ENCODE data around the gene ZNF668. TPM values are rescaled to one million over a fixed set of nuclear protein-coding genes. Genes with fewer than 3 reads are reported as not detected.

Gene ZNF668
- total and polyA plus RNA-seq, 2 donors (not counting 1 experiment from before 2014, with no cell fraction given): 5.8 to 12.0 TPM

DNA sequence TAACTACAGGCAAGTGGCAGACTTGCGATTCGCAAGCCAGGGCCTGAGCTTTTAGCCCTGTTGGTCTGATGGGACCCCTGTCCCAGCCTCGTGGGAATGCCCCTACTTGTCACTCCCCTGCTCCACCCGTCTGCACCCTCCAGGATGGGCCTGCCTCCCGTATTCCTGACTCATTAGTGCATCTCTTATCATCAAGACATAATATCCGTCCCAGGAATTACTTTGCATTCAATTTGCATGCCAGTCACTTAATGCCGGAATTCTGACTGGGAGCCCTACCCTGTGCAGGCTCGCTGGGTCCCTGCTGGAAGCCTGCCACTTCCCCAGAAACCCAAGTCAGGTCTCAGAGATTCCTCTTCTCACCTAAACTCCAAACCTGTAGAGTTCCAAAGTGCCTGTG lies 11.4 kb upstream of the ZNF668 start:
- ATAC-seq (ENCODE audit: low read depth) (no peak), DNase-seq (no peak)
- WGBS (ENCODE audit: insufficient coverage): 93% methylated on average over 8 of the region's 8 CpGs
- no peak overlapping the region for H3K9ac ChIP-seq (ENCODE audit: low read length)
- Mint-ChIP-seq H3K9me3 (ENCODE audit: insufficient read depth) (no peaks in the 10 kb centered on the region), H3K4me1 (peaks cover 6% of the 10 kb centered on the region), H3K4me3 (no peak overlapping the region), H3K27ac (no peak overlapping the region), H3K27me3 (no peaks in the 10 kb centered on the region)
- ChIA-PET POLR2A (interaction anchor here (0.9 kb wide), 1 partner anchor 11 kb away, joined by 3 read pairs; the partner anchor contains the start of genes ZNF646 and ZNF668), CTCF (no interaction called here)
- H3K9me3 ChIP-seq (ENCODE audit: control extremely low read depth in 1 of 3, control insufficient read depth in 2 of 3, insufficient read depth in 1 of 3, low read length in 2 of 3): no peaks in the 10 kb centered on the region
- no peak overlapping the region for H3K4me3 ChIP-seq (ENCODE audit: control extremely low read depth in 1 of 5, extremely low read depth in 1 of 5, insufficient read depth in 1 of 5, low read depth in 2 of 5, low read length in 4 of 5)
- TF ChIP-seq, protein P1, sequence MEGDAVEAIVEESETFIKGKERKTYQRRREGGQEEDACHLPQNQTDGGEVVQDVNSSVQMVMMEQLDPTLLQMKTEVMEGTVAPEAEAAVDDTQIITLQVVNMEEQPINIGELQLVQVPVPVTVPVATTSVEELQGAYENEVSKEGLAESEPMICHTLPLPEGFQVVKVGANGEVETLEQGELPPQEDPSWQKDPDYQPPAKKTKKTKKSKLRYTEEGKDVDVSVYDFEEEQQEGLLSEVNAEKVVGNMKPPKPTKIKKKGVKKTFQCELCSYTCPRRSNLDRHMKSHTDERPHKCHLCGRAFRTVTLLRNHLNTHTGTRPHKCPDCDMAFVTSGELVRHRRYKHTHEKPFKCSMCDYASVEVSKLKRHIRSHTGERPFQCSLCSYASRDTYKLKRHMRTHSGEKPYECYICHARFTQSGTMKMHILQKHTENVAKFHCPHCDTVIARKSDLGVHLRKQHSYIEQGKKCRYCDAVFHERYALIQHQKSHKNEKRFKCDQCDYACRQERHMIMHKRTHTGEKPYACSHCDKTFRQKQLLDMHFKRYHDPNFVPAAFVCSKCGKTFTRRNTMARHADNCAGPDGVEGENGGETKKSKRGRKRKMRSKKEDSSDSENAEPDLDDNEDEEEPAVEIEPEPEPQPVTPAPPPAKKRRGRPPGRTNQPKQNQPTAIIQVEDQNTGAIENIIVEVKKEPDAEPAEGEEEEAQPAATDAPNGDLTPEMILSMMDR (IDR thresholded peaks at IDR 0.05): no peak
- no peak for TF ChIP-seq EZH2 (IDR thresholded peaks at IDR 0.05; ENCODE audit: borderline replicate concordance, insufficient read depth, low read depth, low read length, poor library complexity, severe bottlenecking)
- H4K20me1 ChIP-seq (ENCODE audit: control insufficient read depth, insufficient read depth, low read length, poor library complexity, severe bottlenecking): peaks cover 40% of the 10 kb centered on the region
- intact Hi-C loops (cut with micrococcal nuclease): no loop called here
- no peak overlapping the region for H2AFZ ChIP-seq (ENCODE audit: insufficient read depth, low read depth, low read length, poor library complexity, severe bottlenecking)
- H3K27me3 ChIP-seq (replicated peaks in 1 of 4; ENCODE audit: control extremely low read depth in 1 of 4, control insufficient read depth in 3 of 4, insufficient read depth in 4 of 4, low read length in 3 of 4): no peaks in the 10 kb centered on the region
- no peak overlapping the region for H3K27ac ChIP-seq (ENCODE audit: low read length in 2 of 2)
- peaks cover 0 to 4% of the 10 kb centered on the region in 2 donors for H3K4me1 ChIP-seq (ENCODE audit: control insufficient read depth in 2 of 2, insufficient read depth in 2 of 2, low read length in 2 of 2)
- H3K79me2 ChIP-seq (ENCODE audit: control insufficient read depth, insufficient read depth, low read length): peaks cover 39% of the 10 kb centered on the region
- no peak overlapping the region for H3K4me2 ChIP-seq (replicated peaks; ENCODE audit: low read depth, low read length, poor library complexity, severe bottlenecking)
- peaks cover 0 to 28% of the 10 kb centered on the region in 2 experiments for H3K36me3 ChIP-seq (replicated peaks in 1 of 2; ENCODE audit: control extremely low read depth in 1 of 2, control insufficient read depth in 1 of 2, extremely low read depth in 1 of 2, insufficient read depth in 2 of 2, low read length in 1 of 2)

DNA sequence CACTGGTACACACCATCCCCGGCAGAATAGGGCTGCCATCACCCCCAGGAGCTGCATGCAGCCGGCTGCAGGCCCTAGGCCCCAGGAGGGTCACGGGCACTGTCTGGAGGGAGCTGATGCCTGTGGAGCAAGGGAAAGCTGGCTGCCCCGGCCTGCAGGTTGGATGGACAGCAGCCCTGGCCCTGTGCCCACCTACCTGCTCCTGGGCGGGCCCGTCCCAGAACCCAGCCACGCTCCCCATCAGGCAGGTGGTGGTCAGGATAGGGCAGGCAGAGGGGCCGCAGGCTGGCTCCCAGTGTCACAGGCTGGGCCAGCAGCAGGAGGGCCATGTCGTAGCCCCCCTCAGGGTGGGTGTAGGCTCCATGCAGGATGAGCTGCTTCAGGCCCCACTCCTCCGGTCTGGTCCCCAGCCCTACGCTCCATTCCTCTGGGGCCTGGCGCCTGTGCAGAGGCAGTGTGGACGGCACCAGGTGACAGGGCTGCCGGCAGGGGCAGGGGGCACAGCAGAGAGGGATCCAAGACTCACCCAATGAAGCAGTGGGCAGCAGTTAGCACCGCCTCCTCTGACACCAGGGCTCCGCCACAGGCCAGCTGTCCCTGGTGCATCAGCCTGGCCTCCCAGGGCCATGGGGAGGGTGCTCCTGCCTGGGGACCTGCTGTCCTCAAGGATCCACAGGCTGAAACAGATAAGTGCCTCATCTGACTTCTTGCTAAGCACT lies 10.7 kb upstream of the ZNF668 start:
- no peak for TF ChIP-seq EZH2 (IDR thresholded peaks at IDR 0.05; ENCODE audit: borderline replicate concordance, insufficient read depth, low read depth, low read length, poor library complexity, severe bottlenecking)
- TF ChIP-seq, protein P1 (IDR thresholded peaks at IDR 0.05): no peak
- no peaks in the 10 kb centered on the region for H3K27me3 ChIP-seq (replicated peaks in 1 of 4; ENCODE audit: control extremely low read depth in 1 of 4, control insufficient read depth in 3 of 4, insufficient read depth in 4 of 4, low read length in 3 of 4)
- no peak overlapping the region for H3K4me3 ChIP-seq (ENCODE audit: control extremely low read depth in 1 of 5, extremely low read depth in 1 of 5, insufficient read depth in 1 of 5, low read depth in 2 of 5, low read length in 4 of 5)
- no peak for DNase-seq
- Mint-ChIP-seq H3K9me3 (ENCODE audit: insufficient read depth) (no peaks in the 10 kb centered on the region), H3K4me3 (no peak overlapping the region), H3K27me3 (no peaks in the 10 kb centered on the region), H3K4me1 (peaks cover 6% of the 10 kb centered on the region), H3K27ac (no peak overlapping the region)
- H3K79me2 ChIP-seq (ENCODE audit: control insufficient read depth, insufficient read depth, low read length): peaks cover 46% of the 10 kb centered on the region
- WGBS (ENCODE audit: insufficient coverage): 97% methylated on average over 16 of the region's 16 CpGs
- no peak for ATAC-seq (ENCODE audit: low read depth)
- H4K20me1 ChIP-seq (ENCODE audit: control insufficient read depth, insufficient read depth, low read length, poor library complexity, severe bottlenecking): peaks cover 47% of the 10 kb centered on the region
- no peak overlapping the region for H3K27ac ChIP-seq (ENCODE audit: low read length in 2 of 2)
- peaks cover 0 to 35% of the 10 kb centered on the region in 2 experiments for H3K36me3 ChIP-seq (replicated peaks in 1 of 2; ENCODE audit: control extremely low read depth in 1 of 2, control insufficient read depth in 1 of 2, extremely low read depth in 1 of 2, insufficient read depth in 2 of 2, low read length in 1 of 2)
- no peak overlapping the region for H3K4me2 ChIP-seq (replicated peaks; ENCODE audit: low read depth, low read length, poor library complexity, severe bottlenecking)
- no peaks in the 10 kb centered on the region for H3K9me3 ChIP-seq (ENCODE audit: control extremely low read depth in 1 of 3, control insufficient read depth in 2 of 3, insufficient read depth in 1 of 3, low read length in 2 of 3)
- H3K4me1 ChIP-seq (ENCODE audit: control insufficient read depth in 2 of 2, insufficient read depth in 2 of 2, low read length in 2 of 2): peaks cover 0 to 4% of the 10 kb centered on the region in 2 donors
- no peak overlapping the region for H3K9ac ChIP-seq (ENCODE audit: low read length)
- ChIA-PET POLR2A (interaction anchor here (0.9 kb wide), 1 partner anchor 11 kb away, joined by 3 read pairs; the partner anchor contains the start of genes ZNF646 and ZNF668), CTCF (interaction anchor here (0.6 kb wide), 1 partner anchor 17 kb away, joined by 3 read pairs; no protein-coding TSS in a partner anchor)
- H2AFZ ChIP-seq (ENCODE audit: insufficient read depth, low read depth, low read length, poor library complexity, severe bottlenecking): no peak overlapping the region
- intact Hi-C loops (cut with micrococcal nuclease): no loop called here
